GM12878 (cell line): ENCODE data around the gene FDX1. TPM values are rescaled to one million over a fixed set of nuclear protein-coding genes. Genes with fewer than 3 reads are reported as not detected.

Experiments used
- ATAC-seq: fragments of 200-7000 bp; cut with Tn5 transposase; 3 replicates; pipeline ENCODE4 v1.9.1; 2020; ENCODE audit warnings: mild to moderate bottlenecking, moderate library complexity
- BruUV-seq: library from RNA; stranded (reverse); fragments of 400-500 nt; replicated peaks from 2 replicates; lab custom pipeline; 2021; lab: Mats Ljungman, UMichigan
- CTCF ChIA-PET: fragments of 300-600 bp; sonication (Branson Sonifier 250); formaldehyde crosslinking; extraction: SDS; loops from one replicate; lab custom pipeline; 2021; ENCODE audit warnings: inconsistent platforms; lab: Yijun Ruan, JAX
- POLR2A ChIA-PET: fragments of 350-600 bp; formaldehyde crosslinking; extraction: SDS; loops from one replicate; lab custom pipeline; 2021; ENCODE audit warnings: inconsistent platforms; lab: Charles Lee
- RAD21 ChIA-PET: fragments of 300-600 bp; sonication (Branson Sonifier 250); formaldehyde crosslinking; loops from one replicate; lab custom pipeline; 2023; ENCODE audit warnings: antibody characterized with exemption; ENCODE audit not compliant: unreplicated experiment; lab: Charles Lee
- SMC1A ChIA-PET: fragments of 300-600 bp; sonication (Branson Sonifier 250); formaldehyde crosslinking; loops from one replicate; lab custom pipeline; 2023; ENCODE audit not compliant: unreplicated experiment, uncharacterized antibody; lab: Charles Lee
- DNase-seq: peaks from one replicate; pipeline ENCODE4 v3.0.0-alpha.2; 2011; ENCODE audit warnings: low read depth, low spot score
- FAIRE-seq: peaks from 3 replicates; lab custom pipeline; 2011; peaks lifted over from hg19 to GRCh38; lab: Jason Lieb, UNC
- H2AFZ ChIP-seq: 2 replicates; pipeline ENCODE4 v1.6.0; 2011; ENCODE audit warnings: low read depth, low read length, control low read depth; ENCODE audit not compliant: control insufficient read depth
- H3K27ac ChIP-seq: 2 replicates; pipeline ENCODE4 v1.5.1; 2011; ENCODE audit warnings: control low read depth; ENCODE audit not compliant: control insufficient read depth, insufficient read depth
- H3K27me3 ChIP-seq, 2 experiments: replicated peaks in 1 of 2; 2 replicates each; pipeline versions ENCODE4 v1.6.0 to v1.6.1; 2011; ENCODE audit warnings: low read length in 1 of 2; ENCODE audit not compliant: control insufficient read depth in 2 of 2, insufficient read depth in 2 of 2
- H3K36me3 ChIP-seq, 2 experiments: 2 replicates each; pipeline ENCODE4 v1.5.1; 2011; ENCODE audit warnings: low read length in 1 of 2; ENCODE audit not compliant: control insufficient read depth in 2 of 2, insufficient read depth in 2 of 2
- H3K4me1 ChIP-seq: 2 replicates; pipeline ENCODE4 v1.6.1; 2011; ENCODE audit warnings: mild to moderate bottlenecking, low read length, moderate library complexity, mixed read lengths; ENCODE audit not compliant: control insufficient read depth, insufficient read depth
- H3K4me2 ChIP-seq: 2 replicates; pipeline ENCODE4 v1.6.0; 2011; ENCODE audit warnings: control low read depth; ENCODE audit not compliant: control insufficient read depth, insufficient read depth
- H3K4me3 ChIP-seq: fragments of 200-600 bp; sonication (generic); 2 replicates; pipeline ENCODE4 v1.5.1; 2016
- H3K79me2 ChIP-seq: 2 replicates; pipeline ENCODE4 v1.6.0; 2011; ENCODE audit warnings: low read length; ENCODE audit not compliant: control insufficient read depth, insufficient read depth
- H3K9ac ChIP-seq: 2 replicates; pipeline ENCODE4 v1.8.0; 2011; ENCODE audit warnings: low read length, control low read depth, mixed read lengths; ENCODE audit not compliant: control insufficient read depth, insufficient read depth
- H3K9me3 ChIP-seq: replicated peaks from 3 replicates; pipeline ENCODE4 v1.5.1; 2011; ENCODE audit warnings: mild to moderate bottlenecking, low read length; ENCODE audit not compliant: control insufficient read depth, insufficient read depth
- H4K20me1 ChIP-seq: 2 replicates; pipeline ENCODE4 v1.6.0; 2011; ENCODE audit not compliant: control insufficient read depth, insufficient read depth
- BHLHE40 ChIP-seq, 2 experiments: fragments of 450-650 bp in 1 of 2; IDR thresholded peaks; 2 replicates each; pipeline ENCODE4 v1.6.1; 2011 to 2017; ENCODE audit warnings: low read depth in 2 of 2, borderline replicate concordance in 1 of 2, improper control_type of control experiment in 1 of 2, low read length in 1 of 2, mild to moderate bottlenecking in 1 of 2
- BMI1 ChIP-seq: fragments of 450-650 bp; IDR thresholded peaks from 2 replicates; pipeline ENCODE4 v1.6.1; 2016; ENCODE audit warnings: mild to moderate bottlenecking, moderate library complexity, borderline replicate concordance
- GABPA ChIP-seq: IDR thresholded peaks from 2 replicates; pipeline ENCODE4 v1.6.1; 2014; ENCODE audit warnings: antibody characterized with exemption, low read depth, mild to moderate bottlenecking, inconsistent platforms
- NFIC ChIP-seq: IDR thresholded peaks from 2 replicates; pipeline ENCODE4 v1.6.1; 2012; ENCODE audit warnings: low read depth, mild to moderate bottlenecking, inconsistent platforms, low read length, moderate library complexity
- RAD21 ChIP-seq: IDR thresholded peaks from 2 replicates; pipeline ENCODE4 v1.6.1; 2011; ENCODE audit warnings: mild to moderate bottlenecking, low read depth, low read length, moderate library complexity; ENCODE audit not compliant: insufficient read depth
- ZNF384 ChIP-seq: IDR thresholded peaks from 2 replicates; pipeline ENCODE4 v1.6.1; 2012; ENCODE audit warnings: low read depth, mild to moderate bottlenecking, low read length, improper control_type of control experiment, borderline replicate concordance
- in situ Hi-C: fragments of 300-500 bp; cut with MboI; formaldehyde crosslinking; loops from 9 replicates; pipeline ENCODE4 v1.14.3; 2018; ENCODE audit warnings: mixed read lengths
- intact Hi-C: fragments of 100-400 bp; cut with micrococcal nuclease; formaldehyde crosslinking; loops from one replicate; pipeline ENCODE4 v1.14.2; 2022; ENCODE audit not compliant: unreplicated experiment
- polyA plus RNA-seq, 11 experiments: library from polyadenylated mRNA; depleted of rRNA in 4 of 11; unstranded in 6 of 11; stranded (reverse) in 5 of 11; fragments of >200 nt; fragmentation: Nextera tagmentation in 4 of 11; fragmentation: Illumina TruSeq in 1 of 11; extraction: Ambion mirVana in 4 of 11; extraction: Trizol in 1 of 11; gene quantifications; 1 replicate in 1 of 11; 2 replicates in 10 of 11; pipeline versions ENCODE4 v1.2.1 to v1.2.3, GENCODE V29; 2011 to 2016; ENCODE audit warnings: inconsistent platforms in 2 of 11, missing spikeins in 2 of 11, low read depth in 1 of 11
- total RNA-seq, 4 experiments: library from RNA; depleted of rRNA in 3 of 4; stranded (reverse); fragments of >200 nt in 3 of 4; fragmentation: Illumina TruSeq in 1 of 4; extraction: Trizol in 1 of 4; gene quantifications; 2 replicates each; pipeline versions ENCODE4 v1.2.1 to v1.2.3, GENCODE V29; 2013 to 2021
- TF ChIP-seq, protein P1 (sequence below), 3 experiments: IDR thresholded peaks in 2 of 3; conservative IDR thresholded peaks in 1 of 3; 2 replicates each; pipeline ENCODE4 v1.5.1; 2011; ENCODE audit warnings: low read depth in 3 of 3, low read length in 3 of 3, mild to moderate bottlenecking in 3 of 3, control low read depth in 2 of 3, moderate library complexity in 2 of 3, inconsistent platforms in 1 of 3, mixed read lengths in 1 of 3; ENCODE audit not compliant: control insufficient read depth in 2 of 3, insufficient read depth in 1 of 3; ENCODE audit errors: extremely low read depth in 1 of 3
- TF ChIP-seq, protein P2 (sequence below): IDR thresholded peaks from 2 replicates; pipeline ENCODE4 v1.6.1; 2012; ENCODE audit warnings: low read depth, low read length, improper control_type of control experiment

The FDX1 gene
- total and polyA plus RNA-seq, 10 of the 15 experiments (the other 5 are each of a cell fraction or from before 2014, with no cell fraction given), result 3.9 to 20.3 (median 8.1) TPM

GRCh38 chr11:110469127-110469526 lies 39.4 kb downstream of the FDX1 start:
- H3K4me1 ChIP-seq, result no peaks in the 10 kb centered on the region
- H3K4me2 ChIP-seq, result no peak overlapping the region
- H3K9ac ChIP-seq, result no peak overlapping the region
- TF ChIP-seq, protein P1, sequence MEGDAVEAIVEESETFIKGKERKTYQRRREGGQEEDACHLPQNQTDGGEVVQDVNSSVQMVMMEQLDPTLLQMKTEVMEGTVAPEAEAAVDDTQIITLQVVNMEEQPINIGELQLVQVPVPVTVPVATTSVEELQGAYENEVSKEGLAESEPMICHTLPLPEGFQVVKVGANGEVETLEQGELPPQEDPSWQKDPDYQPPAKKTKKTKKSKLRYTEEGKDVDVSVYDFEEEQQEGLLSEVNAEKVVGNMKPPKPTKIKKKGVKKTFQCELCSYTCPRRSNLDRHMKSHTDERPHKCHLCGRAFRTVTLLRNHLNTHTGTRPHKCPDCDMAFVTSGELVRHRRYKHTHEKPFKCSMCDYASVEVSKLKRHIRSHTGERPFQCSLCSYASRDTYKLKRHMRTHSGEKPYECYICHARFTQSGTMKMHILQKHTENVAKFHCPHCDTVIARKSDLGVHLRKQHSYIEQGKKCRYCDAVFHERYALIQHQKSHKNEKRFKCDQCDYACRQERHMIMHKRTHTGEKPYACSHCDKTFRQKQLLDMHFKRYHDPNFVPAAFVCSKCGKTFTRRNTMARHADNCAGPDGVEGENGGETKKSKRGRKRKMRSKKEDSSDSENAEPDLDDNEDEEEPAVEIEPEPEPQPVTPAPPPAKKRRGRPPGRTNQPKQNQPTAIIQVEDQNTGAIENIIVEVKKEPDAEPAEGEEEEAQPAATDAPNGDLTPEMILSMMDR (IDR thresholded peaks at IDR 0.05 in 2 of 3, conservative IDR thresholded peaks at IDR 0.05 in 1 of 3; ENCODE audit: control insufficient read depth in 2 of 3, extremely low read depth in 1 of 3, insufficient read depth in 1 of 3, low read depth in 3 of 3, low read length in 3 of 3), result no peak
- TF ChIP-seq, protein P2, sequence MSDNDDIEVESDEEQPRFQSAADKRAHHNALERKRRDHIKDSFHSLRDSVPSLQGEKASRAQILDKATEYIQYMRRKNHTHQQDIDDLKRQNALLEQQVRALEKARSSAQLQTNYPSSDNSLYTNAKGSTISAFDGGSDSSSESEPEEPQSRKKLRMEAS, result no peak
- no peak for TF ChIP-seq ZNF384
- no peak for TF ChIP-seq RAD21
- TF ChIP-seq NFIC, result no peak
- no peak for TF ChIP-seq BMI1
- TF ChIP-seq BHLHE40 (IDR thresholded peaks at IDR 0.05; ENCODE audit: borderline replicate concordance in 1 of 2, low read depth in 2 of 2, low read length in 1 of 2), result no peak
- TF ChIP-seq GABPA, result no peak
- H3K9me3 ChIP-seq, result no peaks in the 10 kb centered on the region
- ATAC-seq, result no peak
- no peaks in the 10 kb centered on the region for H4K20me1 ChIP-seq
- no peak overlapping the region for H3K4me3 ChIP-seq
- no peaks in the 10 kb centered on the region for H3K36me3 ChIP-seq
- no peak for FAIRE-seq
- SMC1A ChIA-PET, result no interaction called here
- RAD21 ChIA-PET, result no interaction called here
- no peak overlapping the region for H3K27ac ChIP-seq
- no peaks in the 10 kb centered on the region for H3K27me3 ChIP-seq
- POLR2A ChIA-PET, result no interaction called here
- no peaks in the 10 kb centered on the region for H3K79me2 ChIP-seq
- H2AFZ ChIP-seq, result no peak overlapping the region
- DNase-seq, result no peak
- intact Hi-C loops, result no loop called here
- BruUV-seq, result no TSS peak
- CTCF ChIA-PET, result interaction anchor here (0.6 to 2.0 kb wide), 3 partner anchors 15 to 265 kb away, joined by 3 to 4 read pairs (median 3); no protein-coding TSS in a partner anchor
- in situ Hi-C loops, result no loop called here
